H1 (cell line): ENCODE data around the gene SLC6A7. TPM values are rescaled to one million over a fixed set of nuclear protein-coding genes. Genes with fewer than 3 reads are reported as not detected.

Experiments used
- CTCF ChIA-PET: fragments of 300-600 bp; sonication (Branson Sonifier 250); formaldehyde crosslinking; loops from one replicate; lab custom pipeline; 2021; ENCODE audit not compliant: partially characterized antibody; lab: Charles Lee
- POLR2A ChIA-PET: fragments of 300-600 bp; sonication (Branson Sonifier 250); formaldehyde crosslinking; loops from one replicate; lab custom pipeline; 2021; ENCODE audit warnings: inconsistent platforms; ENCODE audit not compliant: partially characterized antibody; lab: Charles Lee
- DNase-seq, 2 experiments: peaks; one replicate each; pipeline versions ENCODE4 v3.0.0 to v3.0.0-alpha.2; 2010 to 2022; ENCODE audit warnings: low spot score in 2 of 2, low read depth in 1 of 2, mixed read lengths in 1 of 2
- FAIRE-seq: peaks from 2 replicates; lab custom pipeline; 2011; peaks lifted over from hg19 to GRCh38; lab: Jason Lieb, UNC
- H2AFZ ChIP-seq: 2 replicates; pipeline ENCODE4 v1.8.1; 2012; ENCODE audit warnings: low read length, inconsistent platforms
- H2AK5ac ChIP-seq: 2 replicates; pipeline ENCODE4 v1.6.1; 2013; ENCODE audit warnings: low read depth, low read length
- H2BK120ac ChIP-seq: replicated peaks from 2 replicates; pipeline ENCODE3; 2013; ENCODE audit warnings: low read depth, low read length, inconsistent platforms
- H2BK12ac ChIP-seq: 2 replicates; pipeline ENCODE4 v1.6.1; 2013; ENCODE audit warnings: low read depth, low read length
- H2BK15ac ChIP-seq: 2 replicates; pipeline ENCODE4 v1.6.1; 2013; ENCODE audit warnings: low read length
- H2BK20ac ChIP-seq: 2 replicates; pipeline ENCODE4 v1.6.1; 2013; ENCODE audit warnings: low read length
- H2BK5ac ChIP-seq: 2 replicates; pipeline ENCODE4 v1.6.1; 2013; ENCODE audit warnings: low read depth, low read length
- H3K14ac ChIP-seq: 2 replicates; pipeline ENCODE4 v1.6.1; 2013; ENCODE audit warnings: inconsistent platforms; ENCODE audit not compliant: insufficient read length
- H3K18ac ChIP-seq: 2 replicates; pipeline ENCODE4 v1.6.1; 2013; ENCODE audit warnings: low read length; ENCODE audit errors: extremely low read depth
- H3K23ac ChIP-seq: 2 replicates; pipeline ENCODE4 v1.6.1; 2013; ENCODE audit warnings: inconsistent platforms; ENCODE audit not compliant: insufficient read length
- H3K23me2 ChIP-seq: 2 replicates; pipeline ENCODE4 v1.6.1; 2013; ENCODE audit warnings: low read depth, low read length
- H3K27ac ChIP-seq: 2 replicates; pipeline ENCODE4 v1.6.1; 2011; ENCODE audit warnings: low read depth, low read length, inconsistent platforms
- H3K27me3 ChIP-seq, 4 experiments: replicated peaks in 1 of 4; 1 replicate in 1 of 4; 2 replicates in 3 of 4; pipeline versions ENCODE4 v1.6.1 to v1.8.1; 2011 to 2013; ENCODE audit warnings: low read length in 3 of 4, mild to moderate bottlenecking in 3 of 4, inconsistent platforms in 2 of 4, mixed read lengths in 2 of 4, moderate library complexity in 1 of 4; ENCODE audit not compliant: control insufficient read depth in 3 of 4, insufficient read depth in 3 of 4; ENCODE audit errors: extremely low read depth in 1 of 4
- H3K36me3 ChIP-seq, 4 experiments: 2 replicates each; pipeline versions ENCODE4 v1.6.1 to v1.8.1; 2011 to 2013; ENCODE audit warnings: mild to moderate bottlenecking in 4 of 4, low read length in 3 of 4, moderate library complexity in 2 of 4, control low read depth in 1 of 4, inconsistent platforms in 1 of 4; ENCODE audit not compliant: insufficient read depth in 4 of 4, control insufficient read depth in 2 of 4
- H3K4ac ChIP-seq: replicated peaks from 2 replicates; pipeline ENCODE3; 2013; ENCODE audit warnings: low read length, low read depth, mixed read lengths, inconsistent platforms; ENCODE audit not compliant: insufficient read length
- H3K4me1 ChIP-seq, 4 experiments: replicated peaks in 1 of 4; 1 replicate in 1 of 4; 2 replicates in 3 of 4; pipeline versions ENCODE4 v1.6.1 to v1.8.1; 2011 to 2013; ENCODE audit warnings: low read length in 3 of 4, inconsistent platforms in 2 of 4, mixed read lengths in 1 of 4; ENCODE audit not compliant: insufficient read depth in 4 of 4, control insufficient read depth in 3 of 4
- H3K4me2 ChIP-seq, 2 experiments: 2 replicates each; pipeline versions ENCODE4 v1.6.1 to v1.8.1; 2011 to 2013; ENCODE audit warnings: low read depth in 2 of 2, low read length in 2 of 2, control low read depth in 1 of 2, inconsistent platforms in 1 of 2, mild to moderate bottlenecking in 1 of 2; ENCODE audit not compliant: insufficient read depth in 1 of 2
- H3K4me3 ChIP-seq, 4 experiments: fragments of 200-600, 300-600 bp in 1 of 4; sonication (generic), shearing (Covaris generic), sonication (Bioruptor Twin) in 1 of 4; 2 replicates each; pipeline versions ENCODE4 v1.5.1 to v1.8.1; 2011 to 2016; ENCODE audit warnings: low read length in 4 of 4, low read depth in 3 of 4, control low read depth in 2 of 4, inconsistent platforms in 2 of 4, mild to moderate bottlenecking in 2 of 4, mixed read lengths in 1 of 4, moderate library complexity in 1 of 4; ENCODE audit not compliant: insufficient read depth in 2 of 4; ENCODE audit errors: extremely low read depth in 1 of 4
- H3K56ac ChIP-seq: replicated peaks from 2 replicates; pipeline ENCODE3; 2013; ENCODE audit warnings: low read depth, mild to moderate bottlenecking, mixed read lengths, low read length, inconsistent platforms; ENCODE audit not compliant: insufficient read length
- H3K79me1 ChIP-seq: 2 replicates; pipeline ENCODE4 v1.6.1; 2013; ENCODE audit warnings: low read depth, low read length, control low read depth
- H3K79me2 ChIP-seq, 2 experiments: 2 replicates each; pipeline versions ENCODE4 v1.6.1 to v1.8.1; 2012 to 2013; ENCODE audit warnings: low read length in 2 of 2, mild to moderate bottlenecking in 2 of 2, inconsistent platforms in 1 of 2; ENCODE audit not compliant: insufficient read depth in 2 of 2, control insufficient read depth in 1 of 2
- H3K9ac ChIP-seq, 4 experiments: replicated peaks in 1 of 4; 1 replicate in 1 of 4; 2 replicates in 3 of 4; pipeline versions ENCODE4 v1.6.1 to v1.8.1; 2011 to 2013; ENCODE audit warnings: low read depth in 3 of 4, low read length in 3 of 4, control low read depth in 2 of 4, mild to moderate bottlenecking in 2 of 4, moderate library complexity in 2 of 4, inconsistent platforms in 1 of 4; ENCODE audit errors: extremely low read depth in 1 of 4
- H3K9me3 ChIP-seq, 2 experiments: 2 replicates each; pipeline versions ENCODE4 v1.6.1 to v1.8.1; 2012 to 2013; ENCODE audit warnings: mild to moderate bottlenecking in 2 of 2, moderate library complexity in 2 of 2, control low read depth in 1 of 2, inconsistent platforms in 1 of 2, low read depth in 1 of 2, low read length in 1 of 2, mixed read lengths in 1 of 2; ENCODE audit not compliant: insufficient read depth in 2 of 2
- H4K20me1 ChIP-seq, 2 experiments: replicated peaks in 1 of 2; 2 replicates each; pipeline versions ENCODE3 to v1.8.1; 2011 to 2013; ENCODE audit warnings: inconsistent platforms in 2 of 2, low read length in 2 of 2, mild to moderate bottlenecking in 1 of 2; ENCODE audit not compliant: insufficient read depth in 2 of 2, control insufficient read depth in 1 of 2
- H4K5ac ChIP-seq: 2 replicates; pipeline ENCODE4 v1.6.1; 2013; ENCODE audit warnings: low read length, low read depth, mixed read lengths, inconsistent platforms; ENCODE audit not compliant: insufficient read length
- H4K8ac ChIP-seq: 2 replicates; pipeline ENCODE4 v1.8.0; 2013; ENCODE audit warnings: mild to moderate bottlenecking, moderate library complexity, low read length, inconsistent platforms; ENCODE audit not compliant: insufficient read depth; ENCODE audit errors: extremely low read depth
- H4K91ac ChIP-seq: replicated peaks from 2 replicates; pipeline ENCODE3; 2013; ENCODE audit warnings: low read length, mixed read lengths, inconsistent platforms; ENCODE audit not compliant: insufficient read length
- ASH2L ChIP-seq: fragments of 200-600, 300-600 bp; sonication (generic); IDR thresholded peaks from one replicate; pipeline ENCODE4 v1.7.1; 2017; ENCODE audit warnings: low read length
- BACH1 ChIP-seq: IDR thresholded peaks from 2 replicates; pipeline ENCODE4 v1.6.1; 2012; ENCODE audit warnings: low read length, improper control_type of control experiment
- CEBPB ChIP-seq: IDR thresholded peaks from 2 replicates; pipeline ENCODE4 v1.6.1; 2012; ENCODE audit warnings: low read depth, low read length
- CHD2 ChIP-seq: IDR thresholded peaks from 2 replicates; pipeline ENCODE4 v1.6.1; 2012; ENCODE audit warnings: low read length, improper control_type of control experiment
- EGR1 ChIP-seq: IDR thresholded peaks from 2 replicates; pipeline ENCODE4 v1.6.1; 2011; ENCODE audit warnings: low read depth, low read length, borderline replicate concordance
- PHF8 ChIP-seq: fragments of 200-600 bp; sonication (generic); conservative IDR thresholded peaks from 2 replicates; pipeline ENCODE4 v1.7.1; 2012; ENCODE audit warnings: low read depth, mild to moderate bottlenecking, inconsistent platforms, low read length, moderate library complexity
- POU5F1 ChIP-seq: IDR thresholded peaks from 2 replicates; pipeline ENCODE4 v1.6.1; 2011; ENCODE audit warnings: low read depth, mild to moderate bottlenecking, low read length, moderate library complexity
- SIX5 ChIP-seq: IDR thresholded peaks from 2 replicates; pipeline ENCODE4 v1.6.1; 2011; ENCODE audit warnings: mild to moderate bottlenecking, low read depth, low read length
- WGBS, 2 experiments: shearing (Covaris generic) in 1 of 2; methylation state at CpG; one replicate each; pipeline versions ENCODE4 v1.1.6 to v1.1.7; 2013 to 2015; ENCODE audit warnings: low lambda C conversion rate in 2 of 2, mixed read lengths in 2 of 2, inconsistent platforms in 1 of 2, low coverage in 1 of 2, missing lambda C conversion rate in 1 of 2; ENCODE audit not compliant: insufficient replicate concordance in 2 of 2, insufficient coverage in 1 of 2, insufficient read length in 1 of 2; ENCODE audit errors: extremely low coverage in 1 of 2, missing lambda C conversion rate in 1 of 2; 5-methylcytosine and 5-hydroxymethylcytosine counted together
- polyA plus RNA-seq, 7 experiments: library from polyadenylated mRNA; depleted of rRNA in 3 of 7; stranded (reverse) in 5 of 7; unstranded in 2 of 7; fragments of >200 nt in 5 of 7; fragments of 200-250 nt in 2 of 7; gene quantifications; 1 replicate in 5 of 7; 2 replicates in 1 of 7; 4 replicates in 1 of 7; pipeline versions ENCODE4 v1.2.1 to v1.2.3, GENCODE V29; 2011 to 2013; ENCODE audit warnings: missing spikeins in 2 of 7, mixed read lengths in 2 of 7
- total RNA-seq: library from RNA; stranded (reverse); fragmentation: NEBNext Ultra II Directional; extraction: Animal tissue kit (Norgen Biotek cat#: 25700); gene quantifications from 2 replicates; pipeline ENCODE4 v1.2.1, GENCODE V29; 2021
- TF ChIP-seq, protein P1 (sequence below): IDR thresholded peaks from 2 replicates; pipeline ENCODE4 v1.6.1; 2012; ENCODE audit warnings: low read length, inconsistent platforms

SLC6A7 gene
- total and polyA plus RNA-seq, 2 of the 8 experiments (the other 6 are each of a cell fraction or from before 2014, with no cell fraction given) = 0.07 to 0.12 TPM

DNA sequence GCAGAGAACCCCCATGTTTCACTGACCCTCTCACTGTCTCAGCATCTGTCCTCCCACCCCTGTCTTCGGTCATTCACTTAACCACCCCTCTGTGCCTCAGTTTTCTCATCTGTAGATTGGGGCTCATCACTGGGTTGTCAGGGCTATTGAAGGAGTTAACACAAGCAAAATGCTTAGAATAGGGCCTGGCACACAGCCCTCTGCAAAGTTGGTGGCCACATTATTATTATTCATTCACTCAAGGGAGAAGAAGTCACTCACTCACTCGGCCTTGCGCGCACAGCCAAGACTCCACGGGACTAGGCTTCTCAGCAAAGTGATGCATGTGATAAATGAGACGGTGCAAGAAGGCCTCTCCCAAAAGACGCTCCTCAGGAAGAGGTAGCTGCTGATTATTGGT is 42.2 kb upstream of the SLC6A7 start:
- Histone ChIP-seq H3K14ac (no peak overlapping the region), H3K56ac (no peak overlapping the region), H2BK5ac (no peak overlapping the region), H3K4ac (no peak overlapping the region), H4K8ac (no peak overlapping the region), H4K5ac (no peak overlapping the region), H3K36me3 (no peaks in the 10 kb centered on the region), H4K20me1 (no peaks in the 10 kb centered on the region), H3K9ac (no peak overlapping the region), H2BK20ac (no peak overlapping the region), H2BK12ac (no peak overlapping the region), H2AK5ac (no peak overlapping the region), H2AFZ (no peak overlapping the region), H3K23ac (no peak overlapping the region), H3K27ac (no peak overlapping the region), H4K91ac (no peak overlapping the region), H2BK15ac (no peak overlapping the region), H3K18ac (no peak overlapping the region), H3K4me2 (no peak overlapping the region), H3K9me3 (no peaks in the 10 kb centered on the region), H3K23me2 (no peaks in the 10 kb centered on the region), H3K79me1 (no peaks in the 10 kb centered on the region; the same call in 1 of the 2 replicates), H3K27me3 (no peaks in the 10 kb centered on the region; a peak in 1 of 7 replicates), H3K79me2 (no peaks in the 10 kb centered on the region), H3K4me3 (no peak overlapping the region), H2BK120ac (no peak overlapping the region), H3K4me1 (peaks cover 0 to 14% (median 8%) of the 10 kb centered on the region in 4 experiments; a peak in 6 of 7 replicates)
- TF ChIP-seq CHD2 (no peak), BACH1 (no peak), PHF8 (no peak), ASH2L (no peak), SIX5 (no peak), CEBPB (no peak), EGR1 (no peak), POU5F1 (no peak)
- TF ChIP-seq, protein P1, sequence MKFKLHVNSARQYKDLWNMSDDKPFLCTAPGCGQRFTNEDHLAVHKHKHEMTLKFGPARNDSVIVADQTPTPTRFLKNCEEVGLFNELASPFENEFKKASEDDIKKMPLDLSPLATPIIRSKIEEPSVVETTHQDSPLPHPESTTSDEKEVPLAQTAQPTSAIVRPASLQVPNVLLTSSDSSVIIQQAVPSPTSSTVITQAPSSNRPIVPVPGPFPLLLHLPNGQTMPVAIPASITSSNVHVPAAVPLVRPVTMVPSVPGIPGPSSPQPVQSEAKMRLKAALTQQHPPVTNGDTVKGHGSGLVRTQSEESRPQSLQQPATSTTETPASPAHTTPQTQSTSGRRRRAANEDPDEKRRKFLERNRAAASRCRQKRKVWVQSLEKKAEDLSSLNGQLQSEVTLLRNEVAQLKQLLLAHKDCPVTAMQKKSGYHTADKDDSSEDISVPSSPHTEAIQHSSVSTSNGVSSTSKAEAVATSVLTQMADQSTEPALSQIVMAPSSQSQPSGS = no peak
- POLR2A ChIA-PET = interaction anchor here (1.3 kb wide), 2 partner anchors 26 to 36 kb away, joined by 3 to 4 read pairs; no protein-coding TSS in a partner anchor
- CTCF ChIA-PET = interaction anchor here (0.6 to 4.1 kb wide), 13 partner anchors 11 to 102 kb away, joined by 3 to 21 read pairs (median 4); no protein-coding TSS in a partner anchor
- 85% methylated on average over 7 of the region's 7 CpGs; no CpG with 5 or more reads in 1 of the 2 experiments for WGBS, 2 experiments
- no peak for DNase-seq
- no peak for FAIRE-seq
